Neural crest cell (in vitro differentiated cells): ENCODE data around the gene ERRFI1. TPM values are rescaled to one million over a fixed set of nuclear protein-coding genes. Genes with fewer than 3 reads are reported as not detected.
A peak's percentile ranks its signal among the peaks of the same experiment; 100 is the strongest.

ENCODE experiments used
- DNase-seq: peaks from one replicate; pipeline ENCODE4 v3.0.0; 2021; ENCODE audit warnings: low read depth, mixed read lengths, low spot score
- H3K27ac Mint-ChIP-seq: one replicate; pipeline ENCODE4 v1.8.0; 2021; ENCODE audit warnings: mild to moderate bottlenecking, mixed read lengths; ENCODE audit not compliant: unreplicated experiment
- H3K27me3 Mint-ChIP-seq: 2 replicates; pipeline ENCODE4 v1.8.0; 2021; ENCODE audit warnings: low read depth, mild to moderate bottlenecking, mixed read lengths
- H3K36me3 Mint-ChIP-seq: 2 replicates; pipeline ENCODE4 v1.8.0; 2021; ENCODE audit warnings: low read depth, mild to moderate bottlenecking, mixed read lengths
- H3K4me1 Mint-ChIP-seq: 2 replicates; pipeline ENCODE4 v1.8.0; 2021; ENCODE audit warnings: mixed read lengths
- H3K4me3 Mint-ChIP-seq: one replicate; pipeline ENCODE4 v1.8.0; 2021; ENCODE audit warnings: mild to moderate bottlenecking, mixed read lengths
- H3K9me3 Mint-ChIP-seq: 2 replicates; pipeline ENCODE4 v1.8.0; 2021; ENCODE audit warnings: mixed read lengths
- total RNA-seq: library from RNA; stranded (reverse); gene quantifications from 2 replicates; pipeline ENCODE4 v1.2.1, GENCODE V29; 2021
- TF ChIP-seq, protein P1 (sequence below): fragments of 200-600 bp; sonication (generic); conservative IDR thresholded peaks from 2 replicates; pipeline ENCODE4 v1.5.0; 2021; ENCODE audit warnings: antibody characterized with exemption, mild to moderate bottlenecking

Gene ERRFI1
- total RNA-seq, 1 donor from 2014 or later: 23.3 TPM

DNA sequence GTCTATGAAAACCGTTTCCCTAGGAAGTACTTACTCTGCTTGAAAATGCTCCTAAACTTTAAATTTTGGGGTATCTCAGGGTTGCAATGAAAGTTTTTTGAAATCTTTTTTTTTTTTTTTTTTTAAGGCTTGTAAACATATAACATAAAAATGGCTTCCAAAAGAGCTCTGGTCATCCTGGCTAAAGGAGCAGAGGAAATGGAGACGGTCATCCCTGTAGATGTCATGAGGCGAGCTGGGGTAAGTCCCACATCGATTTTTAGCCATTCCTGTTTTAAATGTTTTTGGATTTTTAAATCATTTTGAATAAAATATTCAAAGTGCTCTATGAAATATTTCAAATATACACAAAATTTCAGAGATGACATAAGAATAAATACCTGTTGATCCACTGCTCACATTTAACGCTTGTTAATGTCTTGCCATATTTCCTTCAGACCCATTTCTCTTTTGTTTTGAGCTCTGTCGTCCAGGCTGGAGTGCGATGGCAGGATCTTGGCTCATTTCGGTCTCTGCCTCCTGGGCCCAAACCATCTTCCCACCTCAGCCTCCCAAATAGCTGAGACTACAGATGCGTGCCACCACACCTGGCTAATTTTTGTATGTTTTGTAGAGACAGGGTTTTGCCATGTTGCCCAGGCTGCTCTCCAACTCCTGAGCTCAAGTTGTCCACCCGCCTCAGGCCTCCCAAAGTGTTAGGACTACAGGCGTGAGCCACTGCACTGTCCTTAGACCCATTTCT lies 63.3 kb downstream of the ERRFI1 start:
- DNase-seq: no peak
- H3K27me3 Mint-ChIP-seq: no peaks in the 10 kb centered on the region
- H3K27ac Mint-ChIP-seq: no peak overlapping the region
- peaks cover 7% of the 10 kb centered on the region for H3K36me3 Mint-ChIP-seq
- no peaks in the 10 kb centered on the region for H3K9me3 Mint-ChIP-seq
- H3K4me1 Mint-ChIP-seq: peaks cover 30% of the 10 kb centered on the region
- TF ChIP-seq, protein P1, sequence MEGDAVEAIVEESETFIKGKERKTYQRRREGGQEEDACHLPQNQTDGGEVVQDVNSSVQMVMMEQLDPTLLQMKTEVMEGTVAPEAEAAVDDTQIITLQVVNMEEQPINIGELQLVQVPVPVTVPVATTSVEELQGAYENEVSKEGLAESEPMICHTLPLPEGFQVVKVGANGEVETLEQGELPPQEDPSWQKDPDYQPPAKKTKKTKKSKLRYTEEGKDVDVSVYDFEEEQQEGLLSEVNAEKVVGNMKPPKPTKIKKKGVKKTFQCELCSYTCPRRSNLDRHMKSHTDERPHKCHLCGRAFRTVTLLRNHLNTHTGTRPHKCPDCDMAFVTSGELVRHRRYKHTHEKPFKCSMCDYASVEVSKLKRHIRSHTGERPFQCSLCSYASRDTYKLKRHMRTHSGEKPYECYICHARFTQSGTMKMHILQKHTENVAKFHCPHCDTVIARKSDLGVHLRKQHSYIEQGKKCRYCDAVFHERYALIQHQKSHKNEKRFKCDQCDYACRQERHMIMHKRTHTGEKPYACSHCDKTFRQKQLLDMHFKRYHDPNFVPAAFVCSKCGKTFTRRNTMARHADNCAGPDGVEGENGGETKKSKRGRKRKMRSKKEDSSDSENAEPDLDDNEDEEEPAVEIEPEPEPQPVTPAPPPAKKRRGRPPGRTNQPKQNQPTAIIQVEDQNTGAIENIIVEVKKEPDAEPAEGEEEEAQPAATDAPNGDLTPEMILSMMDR: no peak
- peak overlapping the region; percentile 94 for H3K4me3 Mint-ChIP-seq

DNA sequence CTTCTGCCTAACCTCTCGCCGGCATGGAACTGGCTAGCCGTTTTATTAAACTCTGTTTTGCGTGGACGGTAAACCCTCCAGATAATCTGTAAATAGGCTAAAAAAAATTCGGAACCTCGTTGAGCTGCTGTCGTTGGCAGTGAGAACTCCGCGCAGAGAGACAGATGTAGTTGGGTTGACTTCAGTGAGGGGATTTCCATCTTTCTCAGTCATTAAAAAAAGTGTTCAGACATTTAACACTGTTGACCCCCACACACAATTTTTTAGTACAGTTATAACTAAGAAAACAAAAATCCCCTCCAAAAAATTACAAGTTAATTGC lies 64.1 kb downstream of the ERRFI1 start:
- Mint-ChIP-seq H3K4me1 (peaks cover 28% of the 10 kb centered on the region), H3K9me3 (no peaks in the 10 kb centered on the region), H3K36me3 (peaks cover 7% of the 10 kb centered on the region), H3K27ac (peak overlapping the region; percentile 97), H3K4me3 (peak overlapping the region; percentile 94), H3K27me3 (no peaks in the 10 kb centered on the region)
- TF ChIP-seq, protein P1: no peak
- no peak for DNase-seq

Other genes with a start within 250 kb of the ERRFI1 start
- gene PER3, start 242.0 kb downstream of the ERRFI1 start, total RNA-seq: 5.3 and 5.6 TPM in 2 replicates
- not detected in 2 replicates for gene UTS2, start 173.2 kb downstream of the ERRFI1 start, total RNA-seq
- 0.23 and 0.28 TPM in 2 replicates for gene TNFRSF9, start 85.5 kb downstream of the ERRFI1 start, total RNA-seq
- gene PARK7, start 64.6 kb downstream of the ERRFI1 start, total RNA-seq: 383 and 386 TPM in 2 replicates